Measurements from ENCODE around the gene FSTL4.
"Not testable (repeated sequence)": the region's sequence is repeated elsewhere in the genome, so short reads cannot be mapped to it uniquely, and the experiment has no call there.

The FSTL4 gene

DNA sequence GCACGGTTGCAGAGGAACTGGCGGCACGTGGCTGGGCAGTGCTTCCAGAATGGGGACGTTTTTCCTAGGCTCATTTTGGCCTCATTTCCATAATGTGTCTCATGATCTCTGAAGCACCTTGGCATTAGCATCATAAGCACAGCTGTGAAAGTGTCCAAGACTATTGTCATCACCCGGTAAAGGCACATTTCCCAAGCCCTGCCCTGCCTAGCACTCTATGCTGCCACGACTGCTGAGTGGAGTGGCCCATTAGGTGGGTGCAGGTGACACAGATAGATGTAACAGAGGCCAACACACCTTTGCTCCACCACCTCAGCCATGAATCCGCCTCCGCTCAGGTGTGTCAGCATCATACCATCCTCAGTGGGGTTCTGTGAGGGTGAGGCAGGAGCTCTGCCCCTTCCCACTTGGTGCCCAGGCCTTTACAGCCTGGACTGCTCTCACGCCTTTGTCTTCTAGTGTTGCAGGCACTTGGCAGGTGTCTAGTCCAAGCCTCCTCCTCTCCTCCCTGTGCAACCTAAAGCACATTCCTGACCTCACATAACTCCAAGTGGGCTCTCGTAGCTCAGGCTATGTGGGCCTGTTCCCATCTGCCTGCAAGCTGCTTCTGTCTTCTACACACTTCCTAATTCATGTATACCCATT lies 213.0 kb downstream of the FSTL4 start:
- DNase-seq = no peak

DNA sequence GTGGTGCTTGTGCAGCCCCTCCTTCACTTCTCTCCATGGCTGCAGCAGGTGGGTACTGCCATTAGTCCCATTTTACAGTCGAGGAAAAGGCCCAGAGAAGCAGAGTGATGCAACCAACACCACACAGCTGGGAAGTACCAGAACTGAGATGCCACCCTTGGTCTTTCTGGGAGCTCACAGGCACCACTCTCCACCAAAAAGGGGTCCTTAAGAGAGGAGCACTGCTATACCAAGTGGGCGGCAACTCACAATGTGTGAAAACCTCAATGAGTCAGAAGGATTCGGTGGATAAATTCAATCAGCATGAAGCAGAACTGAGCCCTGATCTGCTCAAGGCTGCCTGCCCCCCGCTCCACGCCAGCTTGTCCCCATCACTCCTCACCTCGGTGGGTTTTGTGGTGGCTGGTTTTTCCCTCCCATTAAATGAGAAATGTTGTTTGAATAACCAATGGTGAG lies 213.7 kb downstream of the FSTL4 start:
- no peak for DNase-seq

DNA sequence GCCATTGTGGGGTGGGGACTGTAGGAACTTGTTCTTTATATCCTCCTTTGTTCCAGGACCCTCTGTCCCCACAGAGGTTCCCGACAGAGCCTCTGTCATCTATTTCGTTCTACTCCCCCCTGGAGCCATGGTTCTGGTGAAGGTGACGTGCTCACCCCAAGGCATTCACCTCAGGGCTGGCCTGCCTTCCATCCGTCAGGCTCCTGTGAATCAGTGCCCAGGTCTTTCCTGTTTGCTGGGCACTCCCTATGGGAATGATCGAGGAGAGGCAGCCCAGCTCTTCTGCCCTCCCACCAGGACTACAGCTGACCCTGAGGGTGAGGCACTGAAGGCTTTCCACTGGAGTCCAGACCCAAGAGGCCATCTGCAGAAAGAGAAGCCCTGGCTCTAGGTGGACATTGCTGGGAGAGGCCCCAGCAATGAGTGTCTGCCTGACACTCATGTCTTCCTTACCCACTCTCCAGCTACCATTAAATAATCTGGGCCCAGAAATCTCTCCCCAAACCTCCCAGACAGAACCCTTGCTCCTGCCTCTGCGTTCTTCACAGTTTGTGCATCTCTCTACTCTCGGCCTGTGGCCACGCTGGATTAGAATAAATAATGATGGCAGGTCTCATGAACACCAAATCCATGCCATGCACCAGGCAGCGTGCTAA lies 214.2 kb downstream of the FSTL4 start:
- DNase-seq = no peak

DNA sequence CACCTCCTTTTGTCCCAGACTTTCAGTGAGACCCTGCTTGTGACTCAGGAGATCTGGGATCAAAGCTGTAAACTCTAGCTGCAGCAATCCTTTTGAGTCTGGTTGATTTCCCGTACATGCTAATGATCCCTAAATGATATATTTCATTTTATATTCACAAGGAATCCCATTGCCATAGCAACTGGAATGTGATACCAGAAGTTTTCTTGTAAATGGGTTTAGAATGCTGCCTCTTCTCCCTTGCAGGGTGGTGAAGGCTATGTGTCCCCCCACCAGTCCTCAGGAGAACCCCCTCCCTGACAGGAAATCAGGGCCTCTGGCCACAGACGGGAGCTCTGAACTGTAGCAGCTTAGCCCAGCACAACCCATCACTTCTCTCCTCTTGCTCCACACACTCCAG lies 215.0 kb downstream of the FSTL4 start:
- DNase-seq = no peak

DNA sequence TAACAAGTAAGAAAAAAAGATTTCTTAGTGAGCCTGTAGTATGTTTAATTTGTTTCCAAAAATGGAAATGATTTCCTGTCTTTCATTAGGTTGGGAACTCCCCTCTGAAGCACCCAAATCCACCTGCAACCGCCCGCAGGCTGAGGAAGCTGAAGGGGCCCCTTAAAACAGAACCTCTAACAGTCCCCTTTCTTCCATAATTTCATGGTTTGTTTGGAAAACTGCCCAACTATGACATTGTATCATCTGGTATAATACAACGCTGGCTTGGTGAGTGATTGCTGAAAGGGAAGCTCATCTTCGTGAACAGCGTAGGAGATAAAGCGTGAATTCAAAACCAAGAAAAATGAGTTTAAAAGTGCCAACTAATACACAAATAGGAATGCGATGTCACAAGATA lies 215.5 kb downstream of the FSTL4 start:
- DNase-seq = no peak

DNA sequence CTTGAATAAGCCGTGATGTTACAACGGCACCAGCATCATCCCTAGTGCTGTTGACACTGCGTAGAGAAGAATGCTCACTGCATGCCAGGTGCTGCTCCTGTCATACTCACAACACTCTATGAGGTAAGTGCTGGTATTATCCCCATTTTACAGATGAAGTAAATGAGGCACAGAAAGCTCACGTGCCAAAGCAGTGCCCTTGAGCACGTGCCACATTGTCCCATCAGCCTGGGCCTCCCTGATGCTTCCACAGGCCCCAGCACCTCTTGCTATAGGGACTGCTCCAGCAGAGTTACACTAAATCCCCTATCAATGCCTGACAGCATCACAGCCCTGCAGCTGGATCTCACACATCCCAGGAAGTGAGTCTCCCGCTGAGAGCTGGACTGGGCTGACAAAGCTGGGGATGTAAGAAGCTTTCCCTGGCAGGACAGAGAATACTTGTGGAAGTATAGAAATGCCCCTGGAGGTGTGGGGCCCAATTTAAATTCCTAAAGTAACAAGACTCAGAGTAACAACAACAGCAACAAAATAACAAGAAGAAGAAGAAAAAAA lies 216.1 kb downstream of the FSTL4 start:
- no peak for DNase-seq

DNA sequence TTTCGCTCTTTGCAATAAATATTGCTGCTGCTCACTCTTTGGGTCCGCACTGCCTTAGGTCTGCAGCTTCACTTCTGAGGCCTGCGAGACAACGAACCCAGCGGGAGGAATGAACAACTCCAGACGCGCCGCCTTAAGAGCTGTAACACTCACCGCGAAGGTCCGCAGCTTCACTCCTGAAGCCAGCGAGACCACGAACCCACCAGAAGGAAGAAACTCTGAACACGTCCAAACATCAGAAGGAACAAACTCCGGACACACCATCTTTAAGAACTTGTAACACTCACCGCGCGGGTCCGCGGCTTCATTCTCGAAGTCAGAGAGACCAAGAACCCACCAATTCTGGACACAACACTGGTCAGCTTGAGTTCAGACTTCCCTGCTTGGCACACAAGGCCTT lies 217.1 kb downstream of the FSTL4 start:
- DNase-seq = not testable (repeated sequence)

DNA sequence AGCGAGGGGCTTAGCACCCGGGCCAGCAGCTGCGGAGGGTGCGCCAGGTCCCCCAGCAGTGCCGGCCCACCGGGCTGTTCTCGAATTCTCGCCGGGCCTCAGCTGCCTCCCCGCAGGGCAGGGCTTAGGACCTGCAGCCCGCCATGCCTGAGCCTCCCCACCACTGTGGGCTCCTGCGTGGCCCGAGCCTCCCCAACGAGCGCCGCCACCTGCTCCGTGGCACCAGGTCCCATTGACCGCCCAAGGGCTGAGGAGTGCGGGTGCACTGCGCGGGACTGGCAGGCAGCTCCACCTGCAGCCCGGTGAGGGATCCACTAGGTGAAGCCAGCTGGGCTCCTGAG lies 217.9 kb downstream of the FSTL4 start:
- DNase-seq = not testable (repeated sequence)

DNA sequence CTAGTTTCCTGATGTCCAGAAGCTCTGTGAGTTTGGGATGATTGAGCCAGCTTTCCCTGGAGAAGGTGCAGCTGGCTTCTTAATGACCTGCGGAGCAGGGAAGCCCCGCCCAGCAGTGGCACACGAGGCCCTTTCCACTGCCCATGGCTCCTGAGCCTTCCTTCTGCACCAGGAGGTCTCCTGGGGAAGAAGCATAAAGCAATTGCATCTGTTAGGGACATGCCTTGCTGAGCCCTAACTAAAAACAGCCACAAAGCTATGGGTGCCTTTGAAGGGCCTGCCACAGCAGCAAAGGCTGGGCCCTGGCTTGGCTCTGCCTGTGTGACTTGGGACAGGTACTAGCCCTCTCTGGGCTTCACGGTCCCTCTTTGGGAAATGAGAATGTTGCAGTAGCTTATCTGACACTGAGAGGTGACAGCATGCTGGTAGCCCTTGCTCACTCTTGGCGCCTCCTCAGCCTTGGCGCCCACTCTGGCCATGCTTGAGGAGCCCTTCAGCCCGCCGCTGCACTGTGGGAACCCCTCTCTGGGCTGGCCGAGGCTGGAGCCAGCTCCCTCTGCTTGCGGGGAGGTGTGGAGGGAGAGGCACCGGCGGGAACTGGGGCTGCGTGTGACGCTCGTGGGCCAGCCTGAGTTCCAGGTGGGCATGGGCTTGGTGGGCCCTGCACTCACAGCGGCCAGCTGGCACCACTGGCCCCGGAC lies 218.4 kb downstream of the FSTL4 start:
- DNase-seq = no peak

DNA sequence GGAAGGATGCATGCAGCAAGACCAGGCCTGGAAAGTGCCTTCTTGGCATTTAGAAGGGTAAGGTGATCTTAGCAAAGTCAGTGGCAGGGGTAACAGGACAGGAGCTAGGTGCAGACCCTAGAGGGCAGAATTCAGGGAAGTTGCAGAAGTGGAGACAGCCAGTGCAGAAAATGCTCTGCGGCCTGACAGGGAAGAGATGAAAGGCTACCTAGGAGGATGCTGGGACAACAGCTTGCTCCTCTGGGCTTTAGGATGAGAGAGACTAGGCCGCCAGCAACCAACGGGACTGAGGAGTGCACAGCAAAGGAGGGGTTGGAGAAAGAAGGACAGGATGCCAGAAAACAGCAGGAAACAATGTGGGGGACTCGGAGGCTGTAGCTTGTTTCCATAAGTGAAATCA lies 219.9 kb downstream of the FSTL4 start:
- DNase-seq = no peak

DNA sequence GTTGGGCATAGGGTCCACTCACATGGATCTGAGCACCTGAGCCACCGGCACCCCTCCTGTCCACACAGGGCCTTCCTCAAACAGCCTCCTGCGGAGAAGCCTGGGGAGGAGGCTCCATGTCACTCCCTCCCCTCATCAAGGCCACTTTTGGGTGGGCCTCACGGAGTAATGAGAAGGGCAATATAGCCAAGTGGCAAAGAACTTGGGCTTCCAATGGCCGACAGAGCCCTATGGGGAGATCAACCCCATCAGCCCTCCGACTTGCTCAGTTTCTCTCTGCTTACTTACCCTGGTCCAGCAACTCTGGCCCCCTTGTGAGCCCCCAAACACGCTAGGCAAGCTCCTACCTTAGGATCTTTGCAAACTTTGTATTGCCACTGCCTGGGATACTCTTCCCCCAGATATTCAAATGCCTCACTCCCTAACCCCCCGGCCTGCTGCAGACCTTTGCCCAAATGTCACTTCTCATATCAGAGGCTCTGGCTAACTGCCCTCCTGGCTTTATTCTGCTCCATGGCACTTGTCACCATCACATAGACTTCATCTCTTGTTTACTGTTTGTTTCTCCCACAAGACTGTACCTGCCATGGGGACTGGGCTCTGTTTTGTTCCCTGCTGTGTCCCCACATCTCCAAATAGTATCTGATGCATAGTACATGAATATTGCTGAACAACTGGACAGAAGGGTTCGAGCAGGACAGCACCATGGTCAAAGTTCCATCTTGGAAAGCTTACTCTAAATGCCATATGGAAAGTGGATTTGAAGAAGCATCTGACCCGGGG lies 220.8 kb downstream of the FSTL4 start:
- no peak for DNase-seq

DNA sequence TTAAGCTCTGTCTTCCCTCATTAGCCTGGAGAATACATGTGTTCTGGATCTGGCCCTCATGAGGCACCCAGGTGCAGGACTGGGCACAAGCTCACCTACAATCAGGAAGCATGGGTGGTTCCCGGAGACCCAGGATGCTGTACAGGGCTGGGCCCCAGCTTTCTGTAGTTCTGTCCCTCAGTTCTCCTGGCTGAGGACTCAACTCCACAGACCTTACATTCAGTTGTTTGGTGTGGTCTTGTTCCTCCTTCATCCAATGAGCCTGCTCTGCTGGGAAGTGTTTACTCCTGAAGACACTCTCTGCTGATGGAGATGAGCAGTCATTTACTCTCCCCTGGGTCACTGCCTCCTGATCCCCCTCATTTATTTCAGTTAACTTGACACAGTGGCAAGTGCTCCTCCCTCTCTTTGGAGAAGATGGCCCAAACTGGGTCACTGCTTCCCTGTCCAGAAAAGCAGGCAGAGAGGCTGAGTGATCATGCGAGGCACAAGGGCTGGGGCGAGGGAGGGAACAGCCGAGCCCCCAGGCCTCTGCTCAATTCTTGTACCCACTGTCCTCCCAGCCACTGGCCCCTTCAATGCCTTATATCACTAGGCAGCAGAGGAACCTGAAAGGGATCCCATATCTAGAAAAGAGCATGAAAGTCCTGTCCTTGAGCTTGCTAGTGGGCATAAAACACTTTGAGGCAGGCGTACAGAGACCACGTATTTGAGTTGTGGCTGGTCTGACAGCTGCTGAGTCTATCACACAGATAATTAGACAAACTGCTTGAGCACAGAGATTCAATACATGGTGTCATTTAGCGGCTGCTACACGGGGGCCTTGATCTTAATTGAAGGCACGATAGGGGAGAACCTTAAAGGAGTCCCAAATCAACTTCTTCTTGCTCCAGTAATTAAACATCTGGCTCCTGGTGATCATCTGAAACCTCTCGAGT lies 221.7 kb downstream of the FSTL4 start:
- DNase-seq = no peak

DNA sequence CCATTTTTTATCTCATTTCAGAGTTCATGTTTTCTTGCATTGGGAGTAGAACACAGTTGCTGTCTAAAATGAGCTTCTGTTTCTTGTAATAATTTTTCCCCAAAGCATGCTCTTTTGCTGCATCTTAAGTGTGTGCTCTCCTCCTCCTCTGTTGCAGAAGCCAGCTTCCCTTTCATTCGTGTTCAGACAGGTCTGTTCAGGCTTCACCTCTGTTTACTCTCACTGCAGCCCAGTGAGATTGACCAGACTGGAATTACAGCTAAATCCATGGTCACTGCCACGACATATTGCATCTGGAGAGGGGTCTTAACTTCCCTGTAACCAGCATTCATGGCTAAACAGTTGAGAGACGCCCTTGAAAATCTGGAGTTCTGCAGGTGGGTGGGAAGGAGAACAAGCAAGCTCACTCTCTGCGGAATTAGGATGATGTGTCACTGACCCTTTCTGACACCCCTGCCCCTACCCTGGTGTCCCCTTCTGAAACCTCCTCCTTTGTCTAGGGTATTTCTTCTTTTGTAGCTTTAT lies 223.2 kb downstream of the FSTL4 start:
- no peak for DNase-seq

DNA sequence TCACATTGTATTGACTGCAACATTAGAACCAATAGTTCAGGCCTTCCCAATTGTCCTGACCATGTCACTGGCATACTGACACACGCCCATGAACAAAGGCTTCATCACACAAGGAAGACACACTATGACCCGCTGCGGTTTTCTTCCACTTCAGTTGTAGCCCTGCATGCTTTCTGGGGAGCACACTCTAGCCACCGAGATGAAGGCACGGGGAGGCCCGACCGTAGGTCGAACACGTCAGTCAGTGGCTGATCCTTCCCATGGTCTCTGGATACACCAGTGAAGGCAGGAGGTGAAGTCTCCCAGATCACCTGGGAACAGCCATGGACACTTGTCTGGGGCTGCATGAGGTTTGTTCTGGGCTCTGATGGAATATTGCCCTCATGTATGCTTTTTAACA lies 224.7 kb downstream of the FSTL4 start:
- no peak for DNase-seq

DNA sequence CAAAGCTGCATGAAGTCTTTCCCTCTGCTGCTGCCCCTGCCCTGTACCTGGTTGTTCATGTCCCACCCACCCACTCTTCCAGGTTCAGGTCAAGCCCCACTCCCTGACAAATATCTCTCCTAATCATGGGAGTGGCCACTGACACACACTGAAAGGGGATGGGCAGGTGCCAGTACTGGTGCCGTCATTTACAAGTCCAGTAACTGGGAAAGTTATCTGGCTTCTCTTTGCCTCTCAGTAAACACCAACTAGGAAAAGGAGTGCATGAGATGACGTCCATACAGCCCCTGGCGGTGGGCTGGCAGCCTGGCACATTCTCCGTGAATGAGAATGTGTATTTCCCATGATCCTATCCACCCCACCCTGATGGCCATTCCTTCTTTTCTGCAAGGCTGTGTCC lies 225.2 kb downstream of the FSTL4 start:
- DNase-seq = no peak

DNA sequence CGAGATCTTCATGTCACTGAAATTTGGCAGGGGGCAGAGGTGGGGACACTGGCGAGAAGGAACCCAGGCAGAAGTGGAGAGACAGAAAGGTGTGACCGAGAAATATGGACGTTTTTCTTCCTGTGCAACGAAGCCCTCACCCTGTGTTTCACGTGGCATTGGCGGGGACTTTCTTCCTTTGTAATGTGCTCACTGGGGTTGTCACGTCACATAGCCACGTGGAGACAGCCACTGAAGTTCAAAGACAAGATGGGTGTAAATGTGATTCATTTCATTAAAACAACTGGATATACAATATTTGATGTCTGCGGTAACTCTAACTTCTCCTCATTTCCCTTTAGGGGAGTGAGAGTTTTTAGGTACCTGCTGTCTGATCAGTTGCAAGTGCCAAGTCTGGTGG lies 225.7 kb downstream of the FSTL4 start:
- DNase-seq = no peak

DNA sequence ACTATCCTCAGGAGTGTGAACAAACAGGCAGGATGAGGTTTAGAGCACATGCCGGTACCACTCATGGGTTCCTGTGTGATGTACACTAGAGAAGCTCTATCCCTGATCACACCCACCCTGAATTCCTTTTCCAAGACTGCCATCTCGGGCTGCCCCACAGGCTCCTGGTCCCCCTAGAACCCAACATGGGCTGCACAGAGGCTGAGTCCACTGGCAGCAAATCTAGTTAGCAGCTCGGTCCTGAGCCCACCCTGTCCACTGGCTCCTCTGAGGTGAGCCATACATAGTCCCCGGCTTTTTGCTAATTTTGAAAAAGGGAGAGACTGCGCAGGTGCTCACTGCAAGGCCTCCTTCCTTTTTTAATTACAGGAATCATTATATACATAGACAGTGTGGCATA lies 227.0 kb downstream of the FSTL4 start:
- no peak for DNase-seq

DNA sequence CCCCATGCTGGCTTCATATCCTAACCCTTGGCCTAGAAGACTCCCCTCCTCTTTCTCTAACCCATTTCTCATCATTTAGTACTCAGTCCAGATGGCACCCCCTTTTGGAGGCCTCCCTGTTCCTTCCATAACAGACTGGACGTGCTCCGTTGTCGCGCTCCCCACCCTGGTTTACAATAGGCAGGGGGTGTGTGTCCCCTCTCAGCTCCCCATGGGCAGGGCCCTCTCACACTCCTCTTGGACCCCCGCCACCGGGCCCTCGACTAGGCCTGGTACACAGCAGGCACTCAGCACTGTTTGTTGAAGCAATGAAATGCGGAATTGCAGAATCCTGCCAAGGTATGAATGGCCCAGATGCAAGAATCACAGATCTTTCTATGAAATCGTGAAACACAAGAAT lies 227.4 kb downstream of the FSTL4 start:
- DNase-seq = no peak

DNA sequence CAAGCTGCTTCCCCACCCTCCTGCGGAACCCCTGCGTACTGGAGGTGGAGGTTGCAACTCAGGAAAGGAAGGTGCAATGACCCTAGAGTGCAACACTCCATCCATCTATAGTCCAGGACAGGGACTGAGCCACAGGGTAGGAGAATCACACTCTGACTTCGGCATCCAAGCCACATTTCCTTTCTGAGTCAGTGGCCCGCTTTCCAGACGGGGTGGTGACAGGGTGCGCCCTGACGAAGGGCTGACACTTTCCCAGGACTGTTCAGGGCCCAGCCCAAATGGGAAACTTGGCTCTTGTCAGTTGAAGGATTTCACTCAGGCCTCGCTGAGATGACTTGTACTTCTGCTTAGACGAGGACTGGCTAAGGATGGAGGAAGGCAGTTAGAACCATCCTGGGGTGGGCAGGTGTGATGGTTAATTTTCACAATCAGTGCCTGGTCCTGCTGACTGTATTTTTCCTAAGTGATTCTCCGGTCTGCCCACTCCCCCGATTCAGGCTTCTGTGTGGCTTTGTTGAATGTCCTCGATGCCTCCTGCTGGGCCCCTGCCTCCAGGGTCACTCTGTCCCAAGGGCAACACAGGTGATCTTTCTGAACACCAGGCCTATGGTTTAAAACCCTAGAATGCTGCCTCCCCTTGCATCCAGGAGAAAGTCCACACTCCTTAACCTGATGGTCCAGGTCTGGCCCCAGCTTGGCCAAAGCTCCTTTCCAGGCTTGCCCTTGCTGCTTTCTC lies 228.1 kb downstream of the FSTL4 start:
- DNase-seq = no peak

DNA sequence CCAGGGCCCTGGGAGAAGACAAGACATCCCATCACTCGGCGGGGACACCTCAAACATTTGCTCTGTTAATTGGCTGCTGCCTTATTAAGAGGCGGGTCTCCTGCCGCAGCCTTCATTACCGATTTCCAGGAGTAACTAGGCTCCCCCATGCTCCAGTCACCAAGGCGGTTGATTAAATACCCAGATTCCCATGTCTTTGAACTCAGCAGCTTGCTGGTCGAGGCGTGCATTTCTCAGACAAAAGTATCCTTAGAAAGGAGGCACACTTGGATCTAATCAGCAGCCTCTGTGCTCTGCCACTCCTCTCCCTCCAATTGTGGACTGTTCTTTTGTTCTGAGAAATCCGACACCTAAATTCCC lies 228.8 kb downstream of the FSTL4 start:
- no peak for DNase-seq

Measured in CD4-positive, alpha-beta T cell treated with Interleukin-10 for 1 hour (primary cell).